Non-pigmented ciliary epithelial cell (primary cell): ENCODE measurements around the gene RNF26.

ENCODE experiments used
- DNase-seq: peaks from one replicate; pipeline ENCODE4 v3.0.0-alpha.2; 2010; ENCODE audit warnings: low read depth

The RNF26 gene

DNA sequence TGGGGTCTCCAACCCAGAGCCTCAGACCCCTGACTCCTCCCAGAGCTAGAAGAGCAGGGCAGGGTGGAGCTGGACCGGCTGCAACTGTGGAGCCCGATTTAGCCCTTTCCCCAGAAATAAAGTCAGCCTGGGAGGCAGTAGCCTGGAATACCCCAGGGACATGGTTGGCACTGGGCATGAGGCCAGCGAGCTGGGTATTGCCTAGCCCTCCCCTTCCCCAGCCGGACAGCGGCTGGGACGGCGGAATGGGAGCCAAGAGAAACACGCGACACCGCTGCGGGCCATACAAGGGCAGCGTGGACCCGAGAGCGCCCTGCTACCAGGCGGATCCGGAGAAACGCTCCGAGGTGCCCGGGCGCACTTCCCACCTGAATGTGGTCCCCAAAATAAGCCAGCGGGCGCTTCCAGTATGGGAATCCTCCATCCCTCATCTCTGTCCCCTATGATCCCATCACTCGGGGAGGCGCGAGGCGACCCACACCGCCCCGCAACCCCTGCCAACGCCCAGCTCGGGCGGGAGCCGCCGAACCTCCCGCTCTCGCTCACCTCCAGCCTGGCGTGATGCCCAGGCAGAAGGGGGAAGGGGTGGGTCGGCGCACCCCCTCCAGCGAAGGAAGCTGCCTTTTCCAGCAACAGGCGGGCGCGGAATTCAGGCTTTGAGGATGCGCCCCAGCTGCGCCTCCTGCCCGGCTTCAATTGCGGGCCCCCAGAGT lies 18.2 kb upstream of the RNF26 start:
- DNase-seq, result no peak

DNA sequence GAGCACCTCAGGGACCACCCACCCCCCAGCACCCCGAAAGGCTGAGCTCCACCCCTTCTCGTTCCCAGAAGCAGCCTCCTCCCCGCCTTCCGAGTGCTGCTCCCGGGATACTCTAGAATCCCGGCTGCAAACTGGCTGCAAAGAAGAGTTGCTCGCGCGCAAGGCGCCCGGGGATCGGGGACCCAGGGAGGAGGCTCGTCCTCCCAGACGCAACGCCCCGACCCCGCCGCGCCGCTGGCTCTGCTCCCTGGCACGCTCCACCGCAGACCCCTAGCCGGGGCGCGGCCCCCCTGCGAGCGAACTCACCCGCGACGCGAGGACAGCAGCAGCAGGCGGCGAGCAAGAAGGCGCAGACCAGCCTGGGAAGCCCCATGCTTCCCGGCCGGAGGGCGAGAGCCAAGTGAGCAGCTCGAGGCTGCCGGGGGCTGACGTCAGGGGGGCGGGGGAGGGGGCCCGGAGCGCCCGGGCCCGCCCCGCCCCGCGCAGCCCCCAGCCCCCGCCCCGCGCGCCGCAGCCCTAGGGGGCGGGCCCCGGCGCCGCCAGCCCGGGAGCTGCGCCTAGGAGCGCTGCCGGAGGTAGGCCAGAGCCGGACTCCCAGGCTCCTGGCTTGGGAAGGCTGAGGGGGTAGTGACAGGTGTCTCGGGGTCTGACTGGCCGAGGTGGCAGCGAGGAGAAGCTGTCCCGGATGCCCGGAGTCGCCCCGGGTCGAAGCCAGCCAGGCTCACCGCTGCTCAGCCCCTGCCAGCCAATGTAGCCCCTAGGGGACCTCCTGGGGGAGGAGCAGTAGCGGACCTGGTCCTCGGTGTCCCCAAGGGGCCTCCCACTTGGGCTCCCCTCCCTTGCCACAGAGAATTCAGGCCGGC lies 17.4 kb upstream of the RNF26 start, which contains the start of gene MCAM:
MCAM (minus strand) TSS at position 402 of the 863 bp plus-strand sequence; CDS start at position 373, 29 bp downstream.
- DNase-seq, result no peak

DNA sequence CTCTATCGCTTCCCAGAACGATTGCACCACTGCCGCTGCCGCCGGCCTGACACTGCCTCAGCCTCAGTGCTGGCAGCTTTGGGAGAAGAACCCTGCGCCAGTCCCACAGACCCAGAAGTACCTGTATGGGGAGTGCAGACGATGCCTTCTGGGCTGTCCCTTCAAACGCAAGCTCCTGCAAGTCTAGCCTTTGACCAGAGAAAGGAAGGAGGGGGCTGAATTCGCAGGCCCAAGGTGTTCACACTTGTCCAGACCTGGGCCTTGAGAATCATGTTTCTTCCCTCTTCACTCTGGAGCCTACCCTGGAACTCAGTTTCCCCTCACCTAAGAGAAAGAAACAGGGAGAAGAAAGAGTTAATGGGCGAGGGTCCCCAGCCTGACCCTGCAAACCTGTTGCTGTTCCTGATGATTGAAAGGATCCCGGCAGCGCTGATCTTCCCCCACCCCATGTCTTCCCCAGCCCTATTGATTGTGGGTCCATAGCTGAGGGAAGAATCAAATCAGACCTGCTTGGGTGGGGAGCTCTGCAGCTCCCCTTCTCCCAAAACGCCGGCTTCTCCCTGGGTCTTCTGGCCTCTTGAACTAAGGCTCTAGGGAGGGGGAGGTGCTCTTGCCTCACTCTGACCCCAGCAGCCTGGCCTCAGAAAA lies 16.6 kb upstream of the RNF26 start:
- no peak for DNase-seq

DNA sequence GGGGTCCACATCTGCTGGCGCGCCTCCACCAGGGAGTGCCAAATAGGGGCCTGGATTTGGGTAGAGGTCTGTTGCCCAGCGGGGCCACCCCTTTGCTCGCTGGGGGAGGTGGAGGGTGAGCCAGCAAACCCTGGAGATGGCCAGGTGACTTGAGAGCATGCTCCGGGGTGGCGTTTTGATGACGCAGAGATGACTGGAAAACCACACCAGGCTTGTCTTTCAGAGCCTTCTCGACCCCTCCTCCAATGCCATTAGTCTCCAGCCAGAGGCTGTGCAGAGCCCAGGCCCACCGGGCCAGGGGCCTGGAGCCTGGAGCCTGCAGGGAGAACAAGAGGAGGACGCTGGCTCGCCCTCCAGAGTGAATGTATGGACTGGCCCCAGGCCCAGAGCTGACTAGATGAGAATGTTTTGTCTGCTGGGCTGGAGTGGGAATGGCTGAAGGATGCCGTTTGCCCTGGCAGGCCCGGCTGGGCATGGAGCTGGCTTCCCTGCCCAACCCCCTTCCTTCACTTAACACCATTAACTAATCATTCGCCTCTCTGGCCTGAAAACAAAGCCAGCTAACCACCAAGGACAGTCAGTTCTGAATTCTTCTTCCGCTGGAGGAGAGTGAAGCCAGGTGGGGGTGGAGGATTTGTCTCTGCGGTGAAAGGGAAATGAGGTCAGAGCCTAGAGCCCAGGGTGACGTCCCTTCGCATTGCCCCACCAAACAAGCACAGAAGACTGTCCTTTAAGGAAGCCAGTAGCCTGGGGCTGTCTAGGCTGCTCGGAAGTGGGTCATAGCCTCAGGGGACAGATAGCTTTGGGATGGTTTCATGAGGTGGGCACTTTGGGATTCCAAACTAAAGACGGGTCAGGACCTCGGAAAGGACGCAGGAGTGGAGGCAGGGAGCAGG lies 15.8 kb upstream of the RNF26 start:
- DNase-seq, result peak; percentile 51

DNA sequence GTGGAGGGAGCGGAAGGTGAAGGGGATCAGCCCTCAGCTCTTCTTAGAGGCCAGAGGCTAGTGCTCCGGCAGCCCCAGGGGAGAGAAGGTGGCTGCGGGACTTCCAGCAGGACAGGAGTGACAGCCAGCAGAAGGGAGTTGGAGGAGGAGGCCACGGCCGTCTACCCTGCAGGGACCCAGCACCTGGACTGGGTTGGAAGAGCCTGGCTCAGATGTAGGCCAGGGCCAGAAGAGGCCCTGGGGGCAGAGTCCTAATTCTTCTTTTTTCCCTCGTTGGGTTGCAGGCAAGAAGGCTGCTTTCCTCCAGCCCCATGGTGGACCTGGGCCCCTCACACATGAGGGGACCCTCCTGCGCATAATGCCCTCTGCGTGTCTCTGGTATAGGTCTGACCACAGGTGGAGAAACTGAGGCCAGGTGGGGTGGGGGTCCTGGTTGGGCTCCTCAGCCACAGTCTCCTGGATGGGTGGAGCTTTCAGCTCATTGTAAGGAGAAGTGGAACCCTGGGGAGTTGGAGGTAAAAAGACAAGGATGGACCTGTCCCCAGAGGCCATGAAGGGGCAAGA lies 15.1 kb upstream of the RNF26 start:
- DNase-seq, result no peak

DNA sequence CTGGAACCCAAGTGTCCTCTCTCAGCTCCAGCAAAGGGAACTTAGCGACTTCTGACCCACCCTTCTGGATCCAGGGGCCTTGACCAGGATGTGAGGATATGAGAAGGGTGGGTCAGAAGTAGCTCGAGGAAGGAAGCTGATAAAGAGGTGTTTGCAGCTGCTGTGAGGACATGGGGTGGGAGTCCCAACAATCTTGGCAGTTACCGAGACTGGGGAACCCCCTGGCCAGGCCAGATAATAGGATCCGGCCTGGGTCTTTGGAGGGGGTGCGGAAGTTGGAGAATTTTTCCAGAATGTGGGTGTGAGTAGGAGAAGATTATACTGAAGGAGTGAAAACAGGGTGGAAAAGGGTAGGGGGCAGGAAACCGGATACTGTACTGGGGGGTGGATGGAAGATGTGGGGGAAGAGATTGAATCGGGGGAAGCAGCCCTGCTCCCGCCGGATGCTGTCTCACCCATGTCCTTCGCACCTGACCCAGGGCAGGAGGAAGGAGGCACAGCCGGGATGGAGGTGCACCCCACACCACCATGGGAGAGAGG lies 14.6 kb upstream of the RNF26 start:
- DNase-seq, result no peak

DNA sequence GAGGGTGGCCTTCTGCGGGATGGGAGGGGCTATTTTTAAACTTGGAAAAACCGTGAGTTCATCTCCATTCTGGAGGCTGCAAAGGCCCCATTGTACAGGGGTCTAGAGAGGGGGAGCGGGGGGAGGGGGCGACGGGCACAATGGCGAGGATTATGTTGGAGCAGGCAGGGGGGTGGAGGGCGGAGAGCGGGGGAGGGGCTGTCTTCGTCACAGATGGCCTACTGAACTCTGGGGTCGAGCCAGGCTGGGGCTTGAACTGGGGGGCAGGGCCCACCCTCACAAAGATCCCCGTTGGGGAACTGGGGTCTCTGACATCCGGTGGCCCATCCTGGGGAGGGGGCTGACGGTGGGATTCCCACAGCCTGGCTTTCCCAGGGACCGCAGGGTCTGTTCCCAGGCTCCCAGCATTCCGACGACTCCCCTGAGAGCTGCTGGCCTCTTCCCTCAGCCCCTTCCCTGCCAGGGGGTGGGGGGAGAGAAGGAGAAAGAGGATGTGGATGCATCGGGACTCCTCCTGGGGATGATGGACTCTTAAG lies 14.0 kb upstream of the RNF26 start:
- no peak for DNase-seq

DNA sequence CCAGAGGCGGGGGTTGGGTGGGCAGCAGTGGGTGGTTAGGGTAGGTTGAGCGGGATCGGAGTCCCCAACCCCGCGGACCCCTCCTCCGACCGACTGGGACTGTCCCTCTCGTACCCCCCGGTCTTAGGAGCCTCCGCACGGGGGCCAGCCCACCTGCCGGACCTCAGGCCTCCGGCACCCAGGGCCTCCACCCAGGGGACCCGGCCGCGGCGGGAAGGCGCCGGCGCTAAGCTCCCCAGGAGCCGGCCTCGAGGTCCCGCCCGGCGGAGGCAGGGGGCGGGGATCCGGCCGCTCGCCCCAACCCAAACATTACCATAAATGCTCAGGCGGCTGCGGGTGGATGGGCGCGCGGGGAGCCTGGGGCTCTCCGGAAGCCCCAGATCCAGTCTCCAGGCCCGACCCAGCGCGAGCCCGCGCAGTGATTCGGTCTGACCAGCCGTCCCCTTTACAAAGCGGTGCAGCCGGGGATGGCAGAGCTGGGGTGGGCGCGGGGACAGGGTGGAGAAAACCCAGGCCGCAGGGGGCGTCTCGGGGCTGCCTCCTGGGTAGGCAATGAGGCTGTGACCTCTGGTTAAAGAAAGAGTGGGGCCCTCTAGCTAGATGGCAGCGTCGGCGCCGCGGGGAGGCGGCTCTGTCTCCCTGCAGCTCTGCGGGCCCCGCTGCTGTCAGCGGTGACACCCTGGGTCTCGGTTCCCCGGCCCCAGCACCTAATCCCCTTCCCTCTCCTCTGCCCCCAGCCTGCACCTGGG lies 13.4 kb upstream of the RNF26 start:
- no peak for DNase-seq

DNA sequence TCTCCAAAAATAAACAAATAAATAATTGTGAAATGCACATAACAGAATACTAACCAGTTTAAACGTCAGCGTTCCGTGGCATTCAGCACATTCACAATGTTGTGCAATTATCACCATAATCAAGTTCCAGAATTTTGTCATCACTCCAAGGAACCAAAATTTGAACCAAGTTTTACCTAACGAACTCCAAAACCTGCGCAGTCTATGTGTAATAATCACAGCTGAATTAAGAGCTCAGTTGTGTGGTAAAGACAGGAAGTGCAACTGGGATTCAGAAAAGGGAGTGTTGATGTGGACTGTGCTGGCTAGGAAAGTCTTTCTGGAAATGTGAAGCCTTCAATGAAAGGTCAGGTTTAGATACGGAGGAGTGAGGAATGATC lies 12.0 kb upstream of the RNF26 start:
- no peak for DNase-seq

DNA sequence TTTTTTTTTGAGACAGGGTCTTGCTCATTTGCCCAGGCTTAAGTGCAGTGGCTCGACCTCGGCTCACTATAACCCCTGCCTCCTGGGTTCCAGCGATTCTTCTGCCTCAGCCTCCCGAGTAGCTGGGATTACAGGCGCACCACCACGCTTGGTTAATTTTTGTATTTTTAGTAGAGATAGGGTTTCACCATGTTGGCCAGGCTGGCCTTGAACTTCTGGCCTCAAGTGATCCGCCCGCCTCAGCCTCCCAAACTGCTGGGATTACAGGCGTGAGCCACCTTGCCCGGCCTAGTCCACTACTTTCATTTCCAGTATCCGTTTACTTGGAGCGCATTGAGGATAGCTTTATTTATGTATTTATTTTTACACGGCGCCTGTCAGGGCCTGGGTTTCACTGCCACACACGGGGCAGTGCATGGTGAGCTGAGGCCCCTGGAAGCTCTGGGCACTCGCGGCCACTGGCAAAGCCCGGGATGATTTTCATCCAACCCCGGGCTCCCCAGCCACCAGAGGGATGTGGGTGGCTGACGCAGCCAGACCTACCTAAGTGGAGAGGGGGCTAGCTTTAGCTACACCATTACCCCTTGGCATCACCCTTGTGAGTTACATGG lies 11.3 kb upstream of the RNF26 start:
- no peak for DNase-seq

DNA sequence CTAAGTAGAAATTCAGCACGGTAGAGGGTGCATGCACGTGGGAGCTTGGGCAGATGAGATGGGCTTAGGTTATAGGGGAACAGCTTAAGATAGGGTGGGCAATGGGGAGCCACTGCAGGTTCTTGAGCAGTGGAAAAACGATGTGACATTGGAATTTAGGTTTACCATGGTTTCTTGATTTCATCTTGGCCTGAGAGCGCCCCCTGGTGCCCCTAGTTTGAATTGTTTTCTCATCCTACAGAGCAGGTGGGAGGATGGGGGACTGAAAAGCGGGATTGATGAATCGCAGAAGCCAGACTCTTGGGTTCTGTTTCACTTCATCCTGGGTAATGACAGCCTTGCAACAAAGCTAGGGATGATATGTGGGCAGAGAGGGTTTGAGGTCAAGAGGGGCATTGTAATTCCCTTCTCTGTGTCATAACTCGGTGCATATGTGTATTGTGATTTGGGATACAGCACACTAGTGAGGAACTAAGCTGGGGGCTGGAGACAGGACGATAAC lies 10.7 kb upstream of the RNF26 start:
- DNase-seq, result no peak

DNA sequence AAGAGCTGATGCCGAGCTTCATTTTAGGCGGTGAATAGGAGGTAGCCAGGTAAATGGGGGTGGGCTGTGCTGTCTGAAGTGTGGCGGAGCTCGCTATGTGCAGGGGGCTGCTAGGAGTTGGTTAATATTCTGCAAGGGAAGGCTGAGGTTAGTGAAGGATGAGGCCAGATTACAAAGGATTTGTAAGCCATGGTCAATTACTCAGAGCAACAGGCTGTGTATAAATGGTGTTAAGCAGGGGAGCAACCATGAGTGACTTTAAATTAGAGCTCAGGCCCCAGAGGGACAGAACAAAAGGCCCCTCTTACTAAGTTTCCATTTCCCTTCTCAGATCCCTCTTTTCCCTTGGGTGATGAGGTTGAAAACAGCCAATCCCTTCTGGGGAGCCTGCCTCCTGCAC lies 10.1 kb upstream of the RNF26 start:
- no peak for DNase-seq

DNA sequence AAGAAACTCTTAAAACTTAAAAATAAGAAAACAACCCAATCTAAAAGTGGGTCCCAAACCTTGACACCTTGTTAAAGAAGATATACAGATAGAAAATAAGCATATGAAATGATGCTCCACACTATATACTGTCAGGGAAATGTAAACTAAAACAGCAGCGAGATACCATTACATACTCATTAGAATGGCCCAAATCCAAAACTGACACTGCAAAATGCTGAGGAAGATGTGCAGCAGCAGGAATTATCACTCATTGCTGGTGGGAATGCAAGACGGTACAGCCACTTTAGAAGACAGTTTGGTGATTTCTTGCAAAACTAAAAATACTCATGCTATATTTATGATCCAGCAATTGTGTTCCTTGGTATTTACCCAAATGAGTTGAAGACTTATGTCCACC lies 5.0 kb upstream of the RNF26 start:
- DNase-seq, result no peak

DNA sequence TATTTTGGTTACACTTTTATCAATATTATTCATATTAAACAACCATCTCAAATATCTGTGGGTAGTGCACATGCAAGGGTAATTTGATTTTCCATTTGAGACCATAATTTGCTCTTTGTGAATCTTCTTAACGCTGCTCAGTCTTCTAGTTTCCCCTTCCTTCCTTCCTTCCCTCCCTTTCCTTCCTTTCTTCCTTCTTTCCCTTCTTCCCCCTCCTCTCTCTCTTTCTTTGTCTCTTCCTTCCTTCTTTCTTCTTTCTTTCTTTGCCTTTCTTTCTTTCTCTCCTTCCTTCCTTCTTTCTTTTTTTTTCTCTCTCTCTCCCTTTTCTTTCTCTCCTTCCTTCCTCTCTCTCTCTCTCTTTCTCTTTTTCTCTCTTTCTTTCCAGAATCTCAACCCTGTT lies 4.1 kb upstream of the RNF26 start:
- DNase-seq, result no peak

DNA sequence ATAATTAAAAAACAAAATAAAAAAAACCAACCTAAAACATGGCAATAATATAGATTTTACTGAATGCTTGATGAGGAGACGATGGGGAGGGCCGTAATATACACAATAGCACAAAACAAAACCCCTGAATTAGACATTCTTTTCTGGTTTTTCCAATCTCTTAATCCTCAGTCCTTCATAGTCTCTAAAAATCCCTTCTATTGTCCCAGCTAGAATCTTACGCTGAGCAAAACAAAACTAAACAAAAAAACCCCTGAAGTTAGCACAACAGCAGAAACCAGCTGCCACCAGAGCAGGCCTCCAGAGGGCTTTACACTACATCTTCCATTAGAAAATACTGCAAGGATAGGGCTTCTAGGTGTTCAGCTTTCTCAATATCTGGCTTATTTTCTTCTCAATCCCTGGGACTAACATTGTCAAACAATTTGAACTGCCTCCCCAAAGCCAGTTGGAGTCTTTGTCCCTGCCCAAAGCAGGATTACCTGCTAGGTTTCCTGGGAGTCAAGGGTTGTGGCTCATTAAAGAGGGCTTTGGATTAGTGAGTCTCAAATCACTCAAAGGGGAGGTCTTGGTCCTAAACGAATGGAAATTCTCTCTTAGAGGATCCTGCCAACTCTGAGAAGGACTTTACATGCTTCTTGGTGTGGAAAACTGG lies 2.1 kb upstream of the RNF26 start:
- no peak for DNase-seq

DNA sequence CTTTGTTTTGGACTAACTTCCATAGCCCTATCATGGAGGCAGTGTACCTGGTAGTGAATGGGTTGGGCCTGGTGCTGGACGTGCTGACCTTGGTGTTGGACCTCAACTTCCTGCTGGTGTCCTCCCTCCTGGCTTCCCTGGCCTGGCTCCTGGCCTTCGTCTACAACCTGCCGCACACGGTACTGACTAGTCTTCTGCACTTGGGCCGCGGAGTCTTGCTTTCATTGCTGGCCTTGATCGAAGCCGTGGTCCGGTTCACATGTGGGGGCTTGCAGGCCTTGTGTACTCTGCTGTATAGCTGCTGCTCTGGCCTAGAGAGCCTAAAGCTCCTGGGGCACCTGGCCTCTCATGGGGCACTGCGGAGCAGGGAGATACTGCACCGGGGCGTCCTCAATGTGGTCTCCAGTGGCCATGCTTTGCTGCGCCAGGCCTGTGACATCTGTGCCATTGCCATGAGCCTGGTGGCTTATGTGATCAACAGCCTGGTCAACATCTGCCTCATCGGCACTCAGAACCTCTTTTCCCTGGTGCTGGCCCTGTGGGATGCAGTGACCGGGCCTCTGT lies 846 bp downstream of the RNF26 start:
- no peak for DNase-seq

DNA sequence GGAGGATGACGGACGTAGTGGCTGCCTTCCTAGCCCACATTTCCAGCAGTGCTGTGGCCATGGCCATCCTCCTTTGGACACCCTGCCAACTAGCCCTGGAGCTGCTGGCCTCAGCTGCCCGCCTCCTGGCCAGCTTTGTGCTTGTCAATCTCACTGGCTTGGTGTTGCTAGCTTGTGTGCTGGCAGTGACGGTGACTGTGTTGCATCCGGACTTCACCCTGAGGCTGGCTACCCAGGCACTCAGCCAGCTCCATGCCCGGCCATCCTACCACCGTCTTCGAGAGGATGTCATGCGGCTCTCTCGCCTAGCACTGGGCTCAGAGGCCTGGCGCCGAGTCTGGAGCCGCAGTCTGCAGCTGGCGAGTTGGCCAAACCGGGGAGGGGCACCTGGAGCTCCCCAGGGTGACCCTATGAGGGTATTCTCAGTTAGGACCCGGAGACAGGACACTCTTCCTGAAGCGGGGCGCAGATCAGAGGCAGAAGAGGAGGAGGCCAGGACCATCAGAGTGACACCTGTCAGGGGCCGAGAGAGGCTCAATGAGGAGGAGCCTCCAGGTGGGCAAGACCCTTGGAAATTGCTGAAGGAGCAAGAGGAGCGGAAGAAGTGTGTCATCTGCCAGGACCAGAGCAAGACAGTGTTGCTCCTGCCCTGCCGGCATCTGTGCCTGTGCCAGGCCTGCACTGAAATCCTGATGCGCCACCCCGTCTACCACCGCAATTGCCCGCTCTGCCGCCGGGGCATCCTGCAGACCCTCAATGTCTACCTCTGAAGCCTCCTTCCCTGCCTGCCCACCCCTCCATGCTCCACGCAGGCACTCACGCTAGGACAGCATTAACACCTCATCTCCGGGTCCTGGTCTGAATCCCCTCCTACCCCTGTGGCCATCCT lies 1.6 kb downstream of the RNF26 start:
- no peak for DNase-seq
